GM18873 (cell line): ENCODE data around the gene SLC25A47.
"Not testable (repeated sequence)": the region's sequence is repeated elsewhere in the genome, so short reads cannot be mapped to it uniquely, and the experiment has no call there.

Experiments used
- ATAC-seq: cut with Tn5 transposase; IDR thresholded peaks from one replicate; pipeline ENCODE4 v1.9.1; 2021; ENCODE audit warnings: mild to moderate bottlenecking, moderate library complexity, moderate number of reproducible peaks; ENCODE audit not compliant: unreplicated experiment, low FRiP score

The SLC25A47 gene

GRCh38 chr14:100289916-100290606, 33.1 kb upstream of the SLC25A47 start:
- ATAC-seq = no peak

GRCh38 chr14:100290607-100291304, 32.4 kb upstream of the SLC25A47 start:
- ATAC-seq = no peak

- ATAC-seq = no peak
These were observed 31.6 kb upstream of the SLC25A47 start for GRCh38 chr14:100291305-100292075.

GRCh38 chr14:100292301-100292775, 30.8 kb upstream of the SLC25A47 start:
- no peak for ATAC-seq

GRCh38 chr14:100292776-100293461, 30.2 kb upstream of the SLC25A47 start:
- no peak for ATAC-seq

- no peak for ATAC-seq
These were observed 29.5 kb upstream of the SLC25A47 start for GRCh38 chr14:100293497-100294212.

GRCh38 chr14:100294213-100294962, 28.8 kb upstream of the SLC25A47 start:
- no peak for ATAC-seq

- ATAC-seq = no peak
These were observed 28.2 kb upstream of the SLC25A47 start for GRCh38 chr14:100294963-100295330.

- no peak for ATAC-seq
These were observed 27.6 kb upstream of the SLC25A47 start for GRCh38 chr14:100295376-100296105.

GRCh38 chr14:100296106-100296651, 27.0 kb upstream of the SLC25A47 start:
- ATAC-seq = no peak

- not testable (repeated sequence) for ATAC-seq
These were observed 26.4 kb upstream of the SLC25A47 start for GRCh38 chr14:100296729-100297128.

GRCh38 chr14:100297320-100298300, 25.5 kb upstream of the SLC25A47 start:
- ATAC-seq = peak; percentile 74

GRCh38 chr14:100298551-100299237, 24.4 kb upstream of the SLC25A47 start:
- no peak for ATAC-seq

- ATAC-seq = no peak
These were observed 23.9 kb upstream of the SLC25A47 start for GRCh38 chr14:100299238-100299560.

- ATAC-seq = no peak
These were observed 20.5 kb upstream of the SLC25A47 start for GRCh38 chr14:100302616-100303015.

GRCh38 chr14:100303179-100303578, 20.0 kb upstream of the SLC25A47 start:
- no peak for ATAC-seq

GRCh38 chr14:100303925-100304324, 19.2 kb upstream of the SLC25A47 start:
- ATAC-seq = no peak
